Measurements from ENCODE around the gene PNMA1.

Gene PNMA1

DNA sequence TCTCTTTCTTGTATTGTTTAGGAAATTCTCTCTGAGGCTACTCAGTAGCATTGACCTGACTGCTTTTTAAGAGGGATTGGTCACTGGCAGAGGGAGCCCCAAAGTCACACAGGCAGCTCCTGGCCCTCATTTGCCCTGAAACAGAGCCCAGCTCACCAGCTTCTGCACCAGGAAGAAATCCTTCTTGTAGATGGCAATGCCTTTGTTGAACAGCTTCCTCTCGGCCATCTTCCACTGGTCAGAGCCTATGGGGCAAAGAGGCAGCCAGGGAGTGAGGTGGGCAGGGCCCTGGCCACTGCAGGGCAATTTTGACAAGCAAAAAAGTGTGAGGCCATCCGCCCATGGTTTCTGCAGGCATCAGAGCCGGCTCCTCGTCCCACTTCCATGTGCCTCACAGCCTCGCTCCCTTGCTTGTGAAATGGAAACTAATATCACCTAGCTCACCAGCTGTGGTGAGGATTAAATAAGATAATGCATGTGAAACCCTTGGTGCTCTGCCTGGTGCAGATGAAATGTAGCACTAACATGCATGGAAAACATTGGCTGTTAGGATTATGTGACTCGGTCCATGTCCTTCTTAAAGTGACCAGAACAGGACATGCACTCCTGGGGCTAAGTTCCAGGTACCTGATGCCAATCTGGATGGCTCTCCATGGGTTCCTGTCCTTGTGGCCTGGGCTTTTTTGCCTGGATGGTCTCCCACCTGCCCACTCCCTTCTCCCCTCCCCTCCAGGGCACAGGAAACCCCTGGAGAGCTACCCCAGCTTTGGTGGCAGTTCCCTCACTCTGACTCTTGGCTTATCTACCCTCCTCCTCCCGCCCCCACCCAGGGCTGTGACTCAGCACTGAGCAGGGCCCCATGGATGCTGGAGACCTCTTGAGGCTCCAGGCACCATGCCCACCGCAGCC lies 11.2 kb upstream of the PNMA1 start:
- TF ChIP-seq, protein P1, sequence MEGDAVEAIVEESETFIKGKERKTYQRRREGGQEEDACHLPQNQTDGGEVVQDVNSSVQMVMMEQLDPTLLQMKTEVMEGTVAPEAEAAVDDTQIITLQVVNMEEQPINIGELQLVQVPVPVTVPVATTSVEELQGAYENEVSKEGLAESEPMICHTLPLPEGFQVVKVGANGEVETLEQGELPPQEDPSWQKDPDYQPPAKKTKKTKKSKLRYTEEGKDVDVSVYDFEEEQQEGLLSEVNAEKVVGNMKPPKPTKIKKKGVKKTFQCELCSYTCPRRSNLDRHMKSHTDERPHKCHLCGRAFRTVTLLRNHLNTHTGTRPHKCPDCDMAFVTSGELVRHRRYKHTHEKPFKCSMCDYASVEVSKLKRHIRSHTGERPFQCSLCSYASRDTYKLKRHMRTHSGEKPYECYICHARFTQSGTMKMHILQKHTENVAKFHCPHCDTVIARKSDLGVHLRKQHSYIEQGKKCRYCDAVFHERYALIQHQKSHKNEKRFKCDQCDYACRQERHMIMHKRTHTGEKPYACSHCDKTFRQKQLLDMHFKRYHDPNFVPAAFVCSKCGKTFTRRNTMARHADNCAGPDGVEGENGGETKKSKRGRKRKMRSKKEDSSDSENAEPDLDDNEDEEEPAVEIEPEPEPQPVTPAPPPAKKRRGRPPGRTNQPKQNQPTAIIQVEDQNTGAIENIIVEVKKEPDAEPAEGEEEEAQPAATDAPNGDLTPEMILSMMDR (IDR thresholded peaks at IDR 0.05; ENCODE audit: control insufficient read depth, extremely low read depth, insufficient read depth): no peak
- no peak overlapping the region for H3K4me3 ChIP-seq (ENCODE audit: low read depth, low read length)
- no peak for DNase-seq (ENCODE audit: low read depth)

DNA sequence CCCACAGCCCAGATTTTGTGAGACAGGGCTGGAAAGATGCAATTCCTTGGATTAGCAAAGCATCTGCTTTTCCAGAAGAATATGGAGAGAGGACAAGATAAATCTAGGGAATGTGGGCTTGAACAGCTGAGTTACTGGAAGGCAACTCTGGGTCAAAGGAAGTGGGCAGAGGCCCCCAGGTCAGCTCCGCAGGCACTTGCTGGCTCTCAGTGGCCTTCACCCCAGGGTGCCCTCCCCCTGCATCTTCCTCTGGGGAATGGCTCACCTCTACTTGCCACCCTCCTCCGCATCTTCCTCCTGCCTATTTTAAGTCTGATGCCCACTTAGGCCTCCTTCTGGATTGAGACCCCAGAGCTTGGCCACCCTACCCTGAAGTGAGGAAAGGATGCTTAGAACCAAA lies 10.5 kb upstream of the PNMA1 start:
- no peak overlapping the region for H3K4me3 ChIP-seq (ENCODE audit: low read depth, low read length)
- TF ChIP-seq, protein P1 (IDR thresholded peaks at IDR 0.05; ENCODE audit: control insufficient read depth, extremely low read depth, insufficient read depth): no peak
- no peak for DNase-seq (ENCODE audit: low read depth)

- TF ChIP-seq, protein P1 (IDR thresholded peaks at IDR 0.05; ENCODE audit: control insufficient read depth, extremely low read depth, insufficient read depth): peak; percentile 14; the same call in 1 of the 2 replicates
- no peak overlapping the region for H3K4me3 ChIP-seq (ENCODE audit: low read depth, low read length)
- peak; percentile 57 for DNase-seq (ENCODE audit: low read depth)
These were observed 9.8 kb upstream of the PNMA1 start for GRCh38 chr14:73723797-73724661.

DNA sequence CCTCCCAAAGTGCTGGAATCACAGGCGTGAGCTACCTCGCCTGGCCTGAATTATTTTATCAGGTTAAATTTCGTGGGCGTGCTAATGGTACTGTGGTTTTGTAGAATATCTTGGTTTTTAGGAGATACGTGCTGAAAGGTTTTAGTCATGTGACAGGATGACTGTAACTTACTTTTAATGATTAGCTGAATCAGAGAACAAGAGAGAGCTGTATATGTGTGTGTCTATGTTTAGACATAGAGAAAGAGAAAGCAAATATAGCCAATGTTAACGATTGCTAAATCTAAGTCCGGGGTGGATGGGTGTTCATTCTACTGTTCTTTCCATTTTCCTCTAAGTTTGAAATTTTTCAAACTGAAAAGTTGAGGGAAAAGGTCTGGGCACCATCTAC lies 9.2 kb upstream of the PNMA1 start:
- TF ChIP-seq, protein P1 (IDR thresholded peaks at IDR 0.05; ENCODE audit: control insufficient read depth, extremely low read depth, insufficient read depth): no peak
- no peak overlapping the region for H3K4me3 ChIP-seq (ENCODE audit: low read depth, low read length)
- no peak for DNase-seq (ENCODE audit: low read depth)

- TF ChIP-seq, protein P1 (IDR thresholded peaks at IDR 0.05; ENCODE audit: control insufficient read depth, extremely low read depth, insufficient read depth): no peak
- H3K4me3 ChIP-seq (ENCODE audit: low read depth, low read length): no peak overlapping the region
- no peak for DNase-seq (ENCODE audit: low read depth)
These were observed 8.4 kb upstream of the PNMA1 start for GRCh38 chr14:73722581-73722980.

DNA sequence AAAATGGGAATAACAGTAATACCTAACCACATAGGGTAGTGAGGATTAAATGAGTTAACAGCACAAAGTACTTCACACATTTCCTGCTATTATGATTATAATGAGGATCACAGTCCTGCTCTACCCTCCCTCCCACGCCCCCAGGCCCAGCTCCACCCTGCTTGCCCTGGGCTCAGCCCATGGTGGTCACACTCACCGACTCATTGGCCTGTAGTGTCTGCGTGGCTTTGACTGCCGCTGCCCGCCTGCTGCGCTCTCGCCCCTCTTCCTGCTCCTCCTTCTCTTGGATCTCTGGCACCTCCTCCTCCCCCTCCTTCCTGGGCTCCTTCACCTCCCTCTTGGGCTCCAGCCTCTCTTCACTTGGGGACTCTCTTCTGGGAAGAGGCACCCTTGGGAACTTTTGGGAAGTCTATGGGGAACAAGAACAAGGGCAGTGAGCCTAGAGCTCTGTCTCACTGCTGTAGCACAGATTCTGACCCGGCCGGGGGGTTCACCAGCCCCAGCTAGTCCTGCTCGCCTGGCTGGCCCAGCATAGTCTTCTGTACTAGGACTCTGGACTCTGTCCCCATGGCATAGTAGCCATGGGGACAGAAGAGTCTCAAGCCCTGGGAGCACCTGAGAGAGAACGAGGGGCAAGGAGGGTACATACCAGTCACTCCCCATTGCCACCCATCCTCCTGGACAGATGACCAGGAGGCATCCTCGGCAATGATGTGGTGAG lies 7.1 kb upstream of the PNMA1 start:
- TF ChIP-seq, protein P1 (IDR thresholded peaks at IDR 0.05; ENCODE audit: control insufficient read depth, extremely low read depth, insufficient read depth): no peak
- DNase-seq (ENCODE audit: low read depth): no peak
- H3K4me3 ChIP-seq (ENCODE audit: low read depth, low read length): no peak overlapping the region
